ENCODE data around the gene LILRA6.
A peak's percentile ranks its signal among the peaks of the same experiment; 100 is the strongest.
"Not testable (repeated sequence)": the region's sequence is repeated elsewhere in the genome, so short reads cannot be mapped to it uniquely, and the experiment has no call there.

Gene LILRA6

GRCh38 chr19:54242646-54243045 is at the start of gene LILRA6:
Gene LILRA6 (minus strand): TSS chr19:54242790.
- H3K4me3 ChIP-seq (ENCODE audit: control insufficient read depth, low read depth, low read length); DNase-seq (ENCODE audit: low read depth): not testable (repeated sequence)

GRCh38 chr19:54289160-54289559 is 46.6 kb upstream of the LILRA6 start:
- not testable (repeated sequence) for DNase-seq (ENCODE audit: low read depth); H3K4me3 ChIP-seq (ENCODE audit: control insufficient read depth, low read depth, low read length)

- DNase-seq (ENCODE audit: low read depth): peak; percentile 11
- no peak overlapping the region for H3K4me3 ChIP-seq (ENCODE audit: control insufficient read depth, low read depth, low read length)
- TF ChIP-seq CTCF (IDR thresholded peaks at IDR 0.05; ENCODE audit: control insufficient read depth, insufficient read depth, low read depth, low read length, missing control alignments): no peak
Measured at GRCh38 chr19:54287456-54287855, 44.9 kb upstream of the LILRA6 start.

- not testable (repeated sequence) for DNase-seq (ENCODE audit: low read depth); H3K4me3 ChIP-seq (ENCODE audit: control insufficient read depth, low read depth, low read length)
Measured at GRCh38 chr19:54286283-54286682, 43.7 kb upstream of the LILRA6 start.

- not testable (repeated sequence) for H3K4me3 ChIP-seq (ENCODE audit: control insufficient read depth, low read depth, low read length); DNase-seq (ENCODE audit: low read depth)
Measured at GRCh38 chr19:54285427-54286056, 43.0 kb upstream of the LILRA6 start.

- DNase-seq (ENCODE audit: low read depth): no peak
- no peak for TF ChIP-seq CTCF (IDR thresholded peaks at IDR 0.05; ENCODE audit: control insufficient read depth, insufficient read depth, low read depth, low read length, missing control alignments)
- no peak overlapping the region for H3K4me3 ChIP-seq (ENCODE audit: control insufficient read depth, low read depth, low read length)
Measured at GRCh38 chr19:54282686-54283470, 40.3 kb upstream of the LILRA6 start.

GRCh38 chr19:54281729-54282075 is 39.1 kb upstream of the LILRA6 start:
- not testable (repeated sequence) for H3K4me3 ChIP-seq (ENCODE audit: control insufficient read depth, low read depth, low read length)

GRCh38 chr19:54281007-54281728 is 38.6 kb upstream of the LILRA6 start, which contains the start of gene LILRB2:
Gene LILRB2 (minus strand): TSS chr19:54281110. CDS start chr19:54280496, 614 bp downstream.
- TF ChIP-seq CTCF (IDR thresholded peaks at IDR 0.05; ENCODE audit: control insufficient read depth, insufficient read depth, low read depth, low read length, missing control alignments): no peak
- H3K4me3 ChIP-seq (ENCODE audit: control insufficient read depth, low read depth, low read length): no peak within 1 kb of the TSS
- no peak for DNase-seq (ENCODE audit: low read depth)

More at GRCh38 chr19:54281729-54282075, 39.1 kb upstream of the LILRA6 start:
- not testable (repeated sequence) for DNase-seq (ENCODE audit: low read depth)

GRCh38 chr19:54280441-54280840 is 37.9 kb upstream of the LILRA6 start:
- not testable (repeated sequence) for DNase-seq (ENCODE audit: low read depth); H3K4me3 ChIP-seq (ENCODE audit: control insufficient read depth, low read depth, low read length)

- not testable (repeated sequence) for H3K4me3 ChIP-seq (ENCODE audit: control insufficient read depth, low read depth, low read length)
Measured at GRCh38 chr19:54280025-54280424, 37.4 kb upstream of the LILRA6 start.

More at GRCh38 chr19:54280025-54280424, 37.4 kb upstream of the LILRA6 start:
- not testable (repeated sequence) for DNase-seq (ENCODE audit: low read depth)

Measured in AG09309 (cell line).